Motor neuron (in vitro differentiated cells): ENCODE measurements around the gene ENKD1. TPM values are rescaled to one million over a fixed set of nuclear protein-coding genes. Genes with fewer than 3 reads are reported as not detected.

Experiments
- ATAC-seq, 8 experiments: fragments of 200-7000 bp; cut with Tn5 transposase; replicated peaks in 6 of 8; 2 replicates each; pipeline ENCODE4 v1.8.0; 2021; ENCODE audit warnings: mild to moderate bottlenecking in 8 of 8, moderate library complexity in 8 of 8
- H3K27ac ChIP-seq, 2 donors: fragments of 250-450 bp; sonication (Bioruptor Pico); 2 replicates each; pipeline ENCODE4 v1.9.0; 2021; ENCODE audit warnings: antibody characterized with exemption in 2 of 2, mild to moderate bottlenecking in 2 of 2, moderate library complexity in 1 of 2
- H3K4me1 ChIP-seq, 2 donors: fragments of 250-450 bp; sonication (Bioruptor Pico); replicated peaks in 1 of 2; 2 replicates each; pipeline ENCODE4 v1.6.1; 2021; ENCODE audit warnings: antibody characterized with exemption in 2 of 2, mild to moderate bottlenecking in 2 of 2, moderate library complexity in 1 of 2
- H3K4me3 ChIP-seq, 5 donors: fragments of 250-450 bp; sonication (Bioruptor Pico); 2 replicates each; pipeline ENCODE4 v1.9.0; 2021; ENCODE audit warnings: antibody characterized with exemption in 5 of 5, mild to moderate bottlenecking in 5 of 5, moderate library complexity in 4 of 5
- WGBS, 10 experiments: fragments of 450-650 bp; shearing (Covaris generic); methylation state at CpG; one replicate each; pipeline ENCODE4 v1.0.0; 2022; 5-methylcytosine and 5-hydroxymethylcytosine counted together
- in situ Hi-C, 9 experiments: fragments of 400-800 bp; cut with MboI; loops; one replicate each; pipeline ENCODE4 v1.15.0; 2021; ENCODE audit warnings: low sequenced_read_pairs in 9 of 9, low pct_unique_long_range_greater_than_20kb in 2 of 9; ENCODE audit not compliant: unreplicated experiment in 9 of 9
- total RNA-seq, 8 experiments: library from RNA; unstranded; fragments of 300-600 nt; gene quantifications; 2 replicates each; pipeline versions ENCODE4 v1.2.3 to v1.2.4, GENCODE V29; 2022

The ENKD1 gene
- total RNA-seq, 8 experiments from 2014 or later = 10.8 to 26.0 (median 17.4) TPM

DNA sequence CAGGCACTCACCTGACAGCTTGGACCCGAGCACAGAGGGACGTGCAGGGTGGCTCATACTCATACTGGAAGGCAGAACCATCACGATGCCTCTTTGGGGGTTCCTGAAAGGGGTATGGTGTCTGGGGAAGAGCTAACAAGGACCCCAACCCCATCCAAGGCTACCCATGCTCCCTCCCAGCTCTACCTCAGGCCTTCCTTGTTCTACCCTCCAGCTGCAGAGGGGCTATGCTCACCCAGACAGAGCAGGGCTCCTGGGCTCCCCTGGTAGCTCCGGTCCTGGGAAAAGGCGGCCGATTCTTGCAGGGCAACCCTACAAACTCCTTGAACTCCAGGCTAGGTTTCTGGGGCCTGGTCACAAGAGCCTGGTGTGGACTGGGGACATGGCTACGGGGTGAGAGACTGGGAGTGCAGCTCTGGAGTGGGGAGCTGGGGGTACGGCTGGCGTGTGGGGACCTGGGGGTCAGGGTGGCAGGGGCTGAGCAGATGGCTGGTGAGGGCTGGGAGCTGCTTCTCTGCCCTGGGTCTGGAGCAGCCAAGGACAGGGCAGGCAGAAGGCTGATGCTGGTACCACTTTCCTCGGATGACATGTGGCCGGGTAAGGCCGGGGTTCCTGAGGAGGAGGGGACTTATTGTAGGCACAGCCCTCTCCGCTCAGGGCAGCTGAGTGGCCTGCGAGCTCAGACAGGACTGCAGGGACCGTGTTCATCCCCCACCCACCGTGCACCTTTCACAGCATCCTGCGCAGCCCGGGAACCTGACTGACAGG, 8.6 kb downstream of the ENKD1 start:
- WGBS, 10 experiments = 90 to 100% (median 94%) methylated on average over 2 to 3 of the region's 18 CpGs; no CpG with 5 or more reads in 4 of the 10 experiments

GRCh38 chr16:67657017-67657608, 9.4 kb downstream of the ENKD1 start:
- no peak overlapping the region for H3K27ac ChIP-seq
- peaks cover 18 to 25% of the 10 kb centered on the region in 2 donors for H3K4me1 ChIP-seq
- in situ Hi-C loops = no loop called here
- no peak for ATAC-seq
- no peak overlapping the region for H3K4me3 ChIP-seq
- WGBS, 10 experiments = 60 to 100% (median 94%) methylated on average over 1 to 3 of the region's 16 CpGs; no CpG with 5 or more reads in 4 of the 10 experiments

More for the DNA sequence above, 8.6 kb downstream of the ENKD1 start:
- Histone ChIP-seq H3K4me1 (peaks cover 13 to 22% of the 10 kb centered on the region in 2 donors), H3K27ac (no peak overlapping the region), H3K4me3 (no peak overlapping the region)
- in situ Hi-C loops = no loop called here
- ATAC-seq = no peak

GRCh38 chr16:67656344-67657016, 10.1 kb downstream of the ENKD1 start:
- in situ Hi-C loops = no loop called here
- Histone ChIP-seq H3K4me3 (no peak overlapping the region), H3K4me1 (peaks cover 17 to 23% of the 10 kb centered on the region in 2 donors), H3K27ac (no peak overlapping the region)
- 67 to 100% (median 90%) methylated on average over 1 to 3 of the region's 9 CpGs; no CpG with 5 or more reads in 6 of the 10 experiments for WGBS, 10 experiments
- ATAC-seq = no peak

DNA sequence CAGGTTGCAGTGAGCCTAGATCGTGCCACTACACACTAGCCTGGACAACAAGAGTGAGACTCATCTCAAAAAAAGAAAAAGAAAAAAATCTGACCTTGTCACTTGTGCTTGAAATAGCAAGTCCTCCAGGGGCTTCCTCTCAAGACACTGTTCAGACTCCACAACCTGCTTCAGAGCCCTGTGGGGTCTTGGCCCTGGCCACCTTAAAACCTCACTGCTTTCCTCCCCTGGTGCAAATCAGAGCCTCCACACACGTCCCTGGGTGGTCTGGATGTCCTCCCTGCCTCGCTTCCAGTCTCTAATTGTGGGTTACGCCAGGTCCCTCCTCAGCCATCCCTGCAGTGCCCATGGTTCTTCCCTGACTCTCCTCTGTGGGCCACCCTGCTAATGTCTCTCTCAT, 11.2 kb downstream of the ENKD1 start:
- Histone ChIP-seq H3K4me1 (peaks cover 20 to 22% of the 10 kb centered on the region in 2 donors), H3K27ac (no peak overlapping the region), H3K4me3 (no peak overlapping the region)
- no peak for ATAC-seq
- in situ Hi-C loops = no loop called here
- 39 to 100% (median 68%) methylated on average over 1 to 4 of the region's 4 CpGs; no CpG with 5 or more reads in 2 of the 10 experiments for WGBS, 10 experiments

DNA sequence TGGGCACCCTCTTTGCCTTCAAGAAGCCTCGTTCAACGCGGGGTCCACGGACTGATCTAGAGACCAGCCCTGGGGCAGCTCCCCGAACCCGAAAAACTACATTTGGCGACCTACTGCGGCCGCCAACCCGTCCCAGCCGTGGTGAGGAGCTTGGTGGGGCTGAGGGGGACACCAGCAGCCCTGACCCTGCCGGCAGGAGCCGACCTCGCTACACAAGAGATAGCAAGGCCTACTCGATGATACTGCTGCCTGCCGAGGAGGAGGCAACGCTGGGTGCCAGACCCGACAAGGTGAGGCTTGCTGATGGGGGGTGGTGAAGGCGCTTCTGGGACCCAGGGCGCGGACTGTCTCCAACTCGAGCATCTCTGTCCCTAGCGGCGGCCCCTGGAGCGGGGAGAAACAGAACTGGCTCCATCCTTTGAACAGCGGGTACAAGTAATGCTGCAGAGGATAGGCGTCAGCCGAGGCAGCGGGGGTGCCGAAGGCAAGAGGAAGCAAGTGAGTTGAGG, 12.1 kb downstream of the ENKD1 start:
- in situ Hi-C loops = no loop called here
- no peak for ATAC-seq
- 22 to 80% (median 60%) methylated on average over 1 to 13 of the region's 30 CpGs; no CpG with 5 or more reads in 3 of the 10 experiments for WGBS, 10 experiments
- Histone ChIP-seq H3K27ac (no peak overlapping the region), H3K4me3 (peak overlapping the region in 1 of 5 donors; percentile 61), H3K4me1 (peaks cover 26 to 27% of the 10 kb centered on the region in 2 donors)

DNA sequence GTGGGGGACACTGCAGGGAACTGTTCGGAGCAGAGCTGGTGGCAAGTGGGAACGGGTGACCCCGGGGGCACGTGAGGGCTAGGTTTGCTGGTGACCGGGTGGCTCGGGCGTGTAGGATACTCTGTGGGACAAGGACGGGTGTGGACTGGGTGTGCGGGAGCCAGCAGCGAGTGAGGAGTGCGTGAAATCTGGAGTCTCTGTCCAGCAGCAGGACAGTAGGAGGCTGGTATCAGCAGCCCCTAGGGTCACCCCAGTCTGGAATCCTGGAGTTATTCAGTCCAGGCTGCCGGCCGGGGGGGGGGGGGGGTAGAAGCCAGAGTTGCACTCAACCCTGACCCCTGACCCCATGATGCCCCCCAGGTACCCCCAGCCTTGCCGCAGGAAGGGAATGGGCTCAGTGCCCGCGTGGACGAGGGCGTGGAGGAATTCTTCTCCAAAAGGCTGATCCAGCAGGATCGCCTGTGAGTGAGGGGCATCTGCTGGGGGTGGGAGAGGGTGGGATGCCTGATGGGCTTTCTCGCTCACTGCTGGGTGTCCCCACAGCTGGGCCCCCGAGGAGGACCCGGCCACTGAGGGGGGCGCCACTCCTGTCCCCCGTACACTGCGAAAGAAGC, 12.7 kb downstream of the ENKD1 start:
- peak overlapping the region in 1 of 2 donors; percentile 11 for H3K27ac ChIP-seq
- peaks cover 24 to 25% of the 10 kb centered on the region in 2 donors for H3K4me1 ChIP-seq
- peak in 6 of 8 experiments; percentile 5 to 28 (median 16) for ATAC-seq
- peak overlapping the region; percentile 53 to 73 (median 61) for H3K4me3 ChIP-seq
- 70% methylated on average over 3 of the region's 25 CpGs; no CpG with 5 or more reads in 9 of the 10 experiments for WGBS, 10 experiments
- in situ Hi-C loops = no loop called here

GRCh38 chr16:67653128-67653788, 13.3 kb downstream of the ENKD1 start:
- in situ Hi-C loops = no loop called here
- Histone ChIP-seq H3K4me3 (peak overlapping the region; percentile 53 to 73 (median 61)), H3K27ac (peak overlapping the region in 1 of 2 donors; percentile 11), H3K4me1 (peaks cover 23 to 24% of the 10 kb centered on the region in 2 donors)
- 0% methylated on average over 8 of the region's 68 CpGs; no CpG with 5 or more reads in 9 of the 10 experiments for WGBS, 10 experiments
- ATAC-seq = peak; percentile 17 to 74 (median 66)

DNA sequence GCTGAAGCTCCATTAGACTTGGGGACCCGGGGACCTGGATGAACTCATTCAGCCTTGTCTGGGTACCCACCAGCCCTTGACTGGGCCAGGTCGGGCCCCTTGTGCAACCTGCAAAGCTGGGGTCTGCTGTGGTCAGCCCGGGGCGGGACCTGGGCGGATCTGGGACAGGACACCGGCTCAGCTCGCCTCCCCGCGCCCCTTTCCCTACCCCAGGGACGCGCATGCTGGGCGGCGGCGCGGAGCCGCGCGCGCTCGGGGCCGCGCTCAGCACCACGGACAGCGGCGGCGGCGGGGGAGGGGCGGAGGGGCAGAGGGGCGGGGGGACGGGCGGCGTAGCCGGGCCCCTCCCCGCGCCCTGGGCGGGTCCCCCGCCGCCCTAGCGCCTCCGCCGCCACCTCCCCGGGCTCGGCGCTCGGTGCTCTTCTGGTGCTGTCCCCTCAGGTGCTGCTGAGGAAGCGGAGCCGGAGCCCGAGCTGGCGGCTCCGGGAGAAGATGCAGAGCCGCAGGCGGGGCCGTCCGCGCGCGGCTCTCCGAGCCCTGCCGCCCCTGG, 13.9 kb downstream of the ENKD1 start:
- H3K4me1 ChIP-seq = peaks cover 23 to 24% of the 10 kb centered on the region in 2 donors
- no CpG with 5 or more reads among the region's 59 CpGs for WGBS, 10 experiments
- H3K4me3 ChIP-seq = peak overlapping the region; percentile 53 to 73 (median 61)
- ATAC-seq = peak; percentile 64 to 84 (median 72)
- H3K27ac ChIP-seq = peak overlapping the region in 1 of 2 donors; percentile 11
- in situ Hi-C loops = no loop called here

DNA sequence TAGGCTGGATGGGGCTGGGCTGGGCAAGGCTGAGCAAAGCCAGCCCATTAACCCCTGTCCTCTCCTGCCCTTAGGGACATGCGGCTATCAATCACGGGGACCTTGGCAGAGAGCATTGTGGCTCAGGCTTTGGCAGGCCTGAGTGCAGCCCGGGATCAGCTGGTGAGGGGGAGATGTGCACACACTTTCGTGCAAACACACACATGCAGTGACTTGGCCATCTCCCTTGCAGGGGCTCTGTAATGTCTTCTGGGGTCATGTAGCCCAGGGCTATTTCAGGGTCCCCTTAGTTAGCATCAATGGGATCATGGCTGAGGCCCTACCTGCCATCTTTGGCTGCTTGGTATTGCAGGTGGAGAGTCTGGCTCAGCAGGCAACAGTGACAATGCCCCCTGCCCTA, 14.7 kb downstream of the ENKD1 start:
- 37 to 100% (median 60%) methylated on average over 1 to 2 of the region's 4 CpGs; no CpG with 5 or more reads in 6 of the 10 experiments for WGBS, 10 experiments
- peaks cover 23 to 24% of the 10 kb centered on the region in 2 donors for H3K4me1 ChIP-seq
- in situ Hi-C loops = no loop called here
- H3K27ac ChIP-seq = peak overlapping the region in 1 of 2 donors; percentile 11
- no peak for ATAC-seq
- no peak overlapping the region for H3K4me3 ChIP-seq

DNA sequence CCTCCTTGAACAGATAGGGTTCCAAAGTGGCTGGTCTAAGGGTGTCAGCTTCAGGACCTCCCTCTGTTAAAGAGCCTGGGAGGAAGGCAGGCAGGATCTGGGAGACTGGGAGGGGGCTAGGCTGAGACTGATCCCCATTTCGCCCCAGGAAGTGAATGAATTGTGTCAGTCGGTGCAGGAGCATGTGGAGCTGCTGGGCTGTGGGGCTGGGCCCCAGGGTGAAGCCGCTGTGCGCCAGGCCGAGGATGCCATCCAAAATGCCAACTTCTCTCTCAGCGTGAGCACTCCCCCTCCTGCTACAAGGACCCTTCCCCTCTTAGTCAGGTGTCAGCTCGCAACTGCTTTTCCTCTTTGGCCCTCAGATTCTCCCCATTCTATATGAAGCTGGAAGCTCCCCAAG, 15.5 kb downstream of the ENKD1 start:
- in situ Hi-C loops = no loop called here
- Histone ChIP-seq H3K4me3 (no peak overlapping the region), H3K27ac (no peak overlapping the region), H3K4me1 (peaks cover 23 to 24% of the 10 kb centered on the region in 2 donors)
- WGBS, 10 experiments = 87 to 100% (median 96%) methylated on average over 2 to 4 of the region's 7 CpGs; no CpG with 5 or more reads in 4 of the 10 experiments
- no peak for ATAC-seq

- Histone ChIP-seq H3K4me3 (no peak overlapping the region), H3K27ac (no peak overlapping the region), H3K4me1 (peaks cover 23 to 24% of the 10 kb centered on the region in 2 donors)
- in situ Hi-C loops = no loop called here
- WGBS, 10 experiments = 10 to 100% (median 61%) methylated on average over 1 to 4 of the region's 8 CpGs; no CpG with 5 or more reads in 2 of the 10 experiments
- no peak for ATAC-seq
Observed at GRCh38 chr16:67650023-67650422, 16.5 kb downstream of the ENKD1 start.

DNA sequence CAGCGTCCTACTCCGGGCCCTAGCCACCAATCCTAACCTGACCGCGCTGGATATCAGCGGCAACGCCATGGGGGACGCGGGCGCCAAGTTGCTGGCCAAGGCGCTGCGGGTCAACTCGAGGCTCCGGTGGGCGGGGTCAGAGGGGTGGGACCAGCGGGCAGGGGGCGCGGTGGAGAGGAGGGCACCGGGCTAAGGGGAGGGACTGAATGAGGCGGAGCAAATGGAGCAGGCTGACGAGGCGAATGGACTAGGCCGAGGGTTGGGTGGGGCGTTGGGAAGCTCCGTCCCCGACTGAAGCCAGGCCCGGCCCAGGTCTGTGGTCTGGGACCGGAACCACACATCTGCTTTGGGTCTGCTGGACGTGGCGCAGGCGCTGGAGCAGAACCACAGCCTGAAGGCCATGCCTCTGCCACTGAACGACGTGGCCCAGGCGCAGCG, 17.0 kb downstream of the ENKD1 start:
- in situ Hi-C loops = no loop called here
- WGBS, 10 experiments = 3% methylated on average over 6 of the region's 34 CpGs; no CpG with 5 or more reads in 9 of the 10 experiments
- Histone ChIP-seq H3K4me1 (peaks cover 19 to 23% of the 10 kb centered on the region in 2 donors), H3K27ac (no peak overlapping the region), H3K4me3 (no peak overlapping the region)
- ATAC-seq = peak in 5 of 8 experiments; percentile 17 to 59 (median 44)
